ENCODE data around the gene SNX15.

The SNX15 gene

GRCh38 chr11:65071907-65072630 is 44.8 kb downstream of the SNX15 start:
- DNase-seq (ENCODE audit: low read depth), result no peak
- no peak overlapping the region for H3K4me3 ChIP-seq (ENCODE audit: low read length)
- TF ChIP-seq CTCF (conservative IDR thresholded peaks at IDR 0.05; ENCODE audit: low read length), result no peak

DNA sequence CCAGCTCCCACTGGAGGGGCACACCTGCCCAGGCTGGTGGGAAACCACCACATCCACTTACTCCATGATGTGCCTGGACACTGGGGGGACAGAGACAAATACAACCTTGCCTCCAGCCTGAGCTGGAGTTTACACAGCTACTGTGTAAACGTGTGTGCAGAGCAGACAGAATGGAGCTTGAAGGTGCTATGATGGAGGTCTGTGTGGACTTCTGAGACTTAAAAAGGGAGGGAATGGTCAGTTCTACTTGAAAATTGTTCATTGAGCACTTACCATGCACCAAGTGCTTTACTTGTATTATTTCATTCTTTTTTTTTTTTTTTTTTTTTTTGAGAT is 45.4 kb downstream of the SNX15 start:
- no peak for TF ChIP-seq CTCF (conservative IDR thresholded peaks at IDR 0.05; ENCODE audit: low read length)
- DNase-seq (ENCODE audit: low read depth), result no peak
- no peak overlapping the region for H3K4me3 ChIP-seq (ENCODE audit: low read length)

GRCh38 chr11:65077451-65077850 is 50.2 kb downstream of the SNX15 start:
- DNase-seq (ENCODE audit: low read depth), result no peak
- H3K4me3 ChIP-seq (ENCODE audit: low read length), result no peak overlapping the region
- TF ChIP-seq CTCF (conservative IDR thresholded peaks at IDR 0.05; ENCODE audit: low read length), result no peak

- DNase-seq (ENCODE audit: low read depth), result peak; percentile 28
- H3K4me3 ChIP-seq (ENCODE audit: low read length), result no peak overlapping the region
- TF ChIP-seq CTCF (conservative IDR thresholded peaks at IDR 0.05; ENCODE audit: low read length), result peak; percentile 56
These were observed 50.9 kb downstream of the SNX15 start for GRCh38 chr11:65078151-65078550.

DNA sequence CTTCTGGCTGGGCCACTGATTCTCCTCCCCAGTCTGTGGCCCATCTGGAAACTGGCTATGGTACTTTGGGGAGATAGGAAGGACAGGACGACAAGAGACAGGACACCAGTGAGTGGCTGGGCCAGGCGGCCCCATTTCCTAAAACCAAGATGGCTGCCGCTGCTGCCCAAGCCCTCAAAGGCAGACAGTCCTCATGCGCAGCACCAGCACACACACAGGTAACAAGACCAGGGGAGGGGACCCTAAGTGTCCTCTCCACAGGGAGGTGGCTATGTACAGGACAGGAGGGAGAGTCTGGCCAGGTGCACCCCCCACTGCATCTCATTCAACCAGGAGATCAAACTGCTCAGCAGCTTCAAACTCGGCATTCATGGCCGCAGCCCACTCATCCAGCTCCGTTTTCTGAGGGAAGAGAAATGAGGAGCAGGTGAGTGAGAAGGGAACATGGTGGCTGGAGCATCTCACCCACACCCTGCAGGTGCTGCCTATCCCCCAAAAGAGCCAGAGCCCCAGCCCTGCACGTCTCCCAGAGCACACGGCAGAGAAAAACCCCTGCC is 51.6 kb downstream of the SNX15 start:
- TF ChIP-seq CTCF (conservative IDR thresholded peaks at IDR 0.05; ENCODE audit: low read length), result no peak
- no peak overlapping the region for H3K4me3 ChIP-seq (ENCODE audit: low read length)
- DNase-seq (ENCODE audit: low read depth), result no peak

DNA sequence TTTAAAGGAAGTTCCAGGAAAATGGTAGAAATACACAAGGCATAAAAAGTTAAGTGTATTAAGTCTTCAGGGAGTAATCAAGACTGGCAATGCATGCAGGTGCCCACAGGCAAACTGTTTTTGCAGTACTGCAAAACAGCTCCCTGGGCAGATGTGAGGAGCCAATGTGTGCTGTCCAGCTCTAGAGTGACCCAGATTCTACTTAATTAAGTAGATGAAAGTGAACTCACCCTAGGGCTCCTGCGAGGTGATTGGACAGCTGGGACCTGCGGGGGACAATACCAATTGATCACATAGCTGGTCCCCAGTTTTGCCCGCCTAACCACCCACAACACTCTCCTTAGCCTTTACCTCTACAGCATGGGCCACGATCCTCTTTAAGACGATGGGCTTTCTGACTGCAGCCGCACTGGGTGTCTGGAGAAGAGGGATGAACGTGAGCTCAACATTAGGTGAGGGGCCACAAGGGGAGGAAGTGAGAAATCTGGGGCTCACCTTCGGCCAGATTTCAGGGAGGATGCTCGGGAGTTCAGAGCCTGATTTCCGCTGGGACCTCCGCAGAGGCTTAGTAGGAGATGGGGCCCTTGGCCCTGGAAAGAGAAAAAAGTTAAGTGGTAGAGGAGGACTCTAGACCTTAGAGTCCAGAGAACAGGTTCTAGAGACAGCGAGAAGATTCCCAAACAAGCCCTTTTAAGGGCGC is 56.0 kb downstream of the SNX15 start:
- TF ChIP-seq CTCF (conservative IDR thresholded peaks at IDR 0.05; ENCODE audit: low read length), result no peak
- peak overlapping the region; percentile 97 for H3K4me3 ChIP-seq (ENCODE audit: low read length)
- no peak for DNase-seq (ENCODE audit: low read depth)

Measured in AG10803 (cell line).